ENCODE measurements around the gene NOTCH4.
"Not testable (repeated sequence)": the region's sequence is repeated elsewhere in the genome, so short reads cannot be mapped to it uniquely, and the experiment has no call there.

The NOTCH4 gene

GRCh38 chr6:32194388-32194787 is 29.5 kb downstream of the NOTCH4 start:
- no peak for DNase-seq (ENCODE audit: low read depth, low spot score)

DNA sequence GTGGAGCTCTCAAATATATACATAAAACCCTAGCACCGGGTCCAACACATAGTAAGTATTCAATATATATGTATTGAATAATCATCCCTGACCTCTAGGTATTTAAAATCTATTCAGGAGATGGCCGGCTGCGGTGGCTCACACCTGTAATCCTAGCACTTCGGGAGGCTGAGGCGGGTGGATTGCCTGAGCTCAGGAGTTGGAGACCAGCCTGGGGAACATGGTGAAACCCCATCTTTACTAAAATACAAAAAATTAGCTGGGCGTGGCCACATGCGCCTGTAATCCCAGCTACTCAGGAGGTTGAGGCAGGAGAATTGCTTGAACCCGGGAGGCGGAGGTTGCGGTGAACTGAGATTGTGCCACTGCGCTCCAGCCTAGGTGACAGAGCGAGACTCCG is 30.8 kb downstream of the NOTCH4 start:
- DNase-seq (ENCODE audit: low read depth, low spot score): not testable (repeated sequence)

DNA sequence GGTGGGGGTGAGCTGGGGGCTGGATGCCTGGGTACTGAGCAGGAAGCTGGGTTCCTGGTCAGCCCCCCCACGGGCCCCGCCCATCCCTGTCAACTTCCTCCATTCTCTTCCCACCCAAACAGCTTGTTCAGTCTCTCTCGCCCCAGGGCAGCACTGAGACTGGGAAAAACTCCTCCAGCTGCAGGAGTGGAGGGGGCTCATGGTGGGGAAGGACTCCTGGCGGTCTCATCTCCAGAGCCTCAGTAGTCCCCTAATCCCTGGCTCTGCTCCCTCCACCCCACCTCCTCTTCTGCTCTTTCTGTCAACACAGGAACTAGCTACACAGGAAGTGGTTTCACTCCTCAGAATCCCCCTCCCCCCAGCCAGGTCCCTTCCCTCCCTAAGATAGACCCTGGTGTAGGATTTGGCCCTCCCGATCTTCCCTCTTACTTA is 31.2 kb downstream of the NOTCH4 start, which contains the start of gene GPSM3:
Gene GPSM3, minus strand, starts transcription at position 36 of the 432 bp plus-strand sequence. CDS start 130 bp downstream, outside the sequence.
- DNase-seq (ENCODE audit: low read depth, low spot score): no peak

DNA sequence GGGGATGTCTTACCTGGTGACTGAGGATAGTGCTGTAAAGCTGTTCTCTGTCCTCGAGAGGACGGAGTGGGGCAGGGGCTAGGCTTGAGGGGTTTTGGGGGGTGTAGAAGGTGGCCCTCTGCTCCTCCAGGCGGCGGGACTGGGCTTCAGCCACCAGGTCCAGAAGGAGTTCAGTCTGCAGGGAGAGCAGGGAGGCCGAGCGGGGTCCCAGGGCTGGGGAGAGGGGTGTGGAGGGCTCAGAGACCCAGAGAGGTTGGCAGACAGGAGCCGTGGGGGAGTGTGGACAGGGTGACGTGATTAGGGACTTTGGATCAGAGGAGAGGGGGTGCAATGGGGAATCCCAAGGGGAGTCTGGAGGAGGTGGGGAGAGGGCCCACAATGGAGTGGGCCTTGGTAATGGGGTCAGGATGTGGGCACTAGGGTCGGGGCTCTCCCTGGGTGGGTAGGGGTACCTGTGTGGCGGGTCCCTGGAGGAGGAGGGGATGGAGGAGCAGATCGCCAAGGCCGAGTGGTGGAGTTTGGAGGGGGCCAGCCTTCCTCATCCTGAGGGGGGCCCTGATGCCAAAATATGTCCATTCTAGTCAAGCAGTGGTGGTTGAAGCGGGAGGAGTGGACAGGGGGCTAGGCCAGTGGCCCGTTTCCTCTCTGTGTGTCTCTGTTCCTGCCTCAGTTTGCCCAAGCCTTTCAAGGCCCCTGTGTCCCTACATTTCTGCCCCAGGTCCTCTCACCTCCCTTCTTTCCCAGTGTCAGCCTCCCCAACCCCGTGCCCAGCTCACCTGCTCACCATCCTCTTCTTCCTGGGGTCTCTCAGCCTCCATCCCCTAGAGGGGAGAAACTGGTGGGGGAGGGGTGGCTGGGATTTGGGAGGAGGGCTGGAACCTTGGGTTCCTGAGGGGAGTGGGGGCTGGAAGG is 31.9 kb downstream of the NOTCH4 start:
- no peak for DNase-seq (ENCODE audit: low read depth, low spot score)

- no peak for DNase-seq (ENCODE audit: low read depth, low spot score)
Observed at GRCh38 chr6:32190911-32191677, 32.8 kb downstream of the NOTCH4 start.

DNA sequence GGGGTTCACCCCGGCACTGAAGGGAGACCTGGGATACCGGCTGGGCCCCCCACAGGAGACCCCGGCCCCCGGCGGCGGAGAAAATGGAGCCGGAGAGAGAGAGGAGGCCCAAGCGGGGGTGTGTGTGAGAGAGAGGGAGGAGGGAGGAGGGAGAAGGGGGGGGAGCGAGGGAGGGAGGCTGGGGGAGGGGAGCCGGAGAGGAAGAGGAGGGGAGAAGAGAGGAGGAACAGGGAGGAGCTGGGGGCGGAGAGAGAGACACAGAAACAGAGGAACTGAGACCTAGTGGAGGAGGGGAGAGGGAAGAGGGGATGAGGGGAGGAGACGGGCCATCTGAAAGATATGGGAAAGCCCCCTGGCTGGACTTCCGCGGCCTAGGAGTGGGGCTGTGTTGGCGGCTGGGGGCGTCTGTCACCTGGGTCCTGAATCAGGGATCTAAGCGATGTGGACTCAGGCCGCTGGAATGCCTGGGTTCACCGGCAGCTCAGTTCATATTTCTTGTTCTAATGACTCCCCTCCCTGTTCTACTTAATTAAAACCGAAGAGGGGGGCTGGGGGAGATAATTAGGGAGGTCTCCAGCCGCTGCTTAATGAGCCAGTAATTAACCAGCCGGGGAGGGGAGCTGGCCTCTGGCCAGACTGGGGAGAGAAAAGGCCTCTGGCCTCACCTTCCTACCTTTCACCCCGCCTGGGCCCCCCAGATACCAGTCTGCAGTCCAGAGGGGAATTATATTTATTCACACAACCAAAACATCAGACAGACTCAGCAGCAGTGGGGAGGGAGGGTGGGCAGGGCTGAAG is 33.6 kb downstream of the NOTCH4 start, which contains the start of gene PBX2:
Gene PBX2, minus strand, starts transcription at position 149 of the 798 bp plus-strand sequence. CDS start 287 bp downstream, outside the sequence.
- peak; percentile 59 for DNase-seq (ENCODE audit: low read depth, low spot score)

DNA sequence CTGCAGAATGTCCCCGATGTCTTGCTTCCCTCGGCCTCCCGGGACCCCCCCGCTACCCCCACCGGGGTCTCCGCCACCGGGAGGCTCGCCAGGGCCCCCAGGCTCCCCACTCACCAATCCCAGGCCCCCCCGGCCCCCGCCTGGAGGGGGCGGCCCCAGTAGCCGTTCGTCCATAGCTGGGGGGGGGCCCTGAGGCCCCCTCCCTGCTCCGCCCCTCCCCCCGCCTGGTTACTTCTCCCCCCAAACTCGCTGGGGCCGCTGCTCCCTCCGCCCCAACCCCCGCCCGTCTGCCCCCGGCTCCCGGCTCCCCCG is 34.2 kb downstream of the NOTCH4 start:
- no peak for DNase-seq (ENCODE audit: low read depth, low spot score)

GRCh38 chr6:32189069-32189741 is 34.7 kb downstream of the NOTCH4 start:
- DNase-seq (ENCODE audit: low read depth, low spot score): no peak

DNA sequence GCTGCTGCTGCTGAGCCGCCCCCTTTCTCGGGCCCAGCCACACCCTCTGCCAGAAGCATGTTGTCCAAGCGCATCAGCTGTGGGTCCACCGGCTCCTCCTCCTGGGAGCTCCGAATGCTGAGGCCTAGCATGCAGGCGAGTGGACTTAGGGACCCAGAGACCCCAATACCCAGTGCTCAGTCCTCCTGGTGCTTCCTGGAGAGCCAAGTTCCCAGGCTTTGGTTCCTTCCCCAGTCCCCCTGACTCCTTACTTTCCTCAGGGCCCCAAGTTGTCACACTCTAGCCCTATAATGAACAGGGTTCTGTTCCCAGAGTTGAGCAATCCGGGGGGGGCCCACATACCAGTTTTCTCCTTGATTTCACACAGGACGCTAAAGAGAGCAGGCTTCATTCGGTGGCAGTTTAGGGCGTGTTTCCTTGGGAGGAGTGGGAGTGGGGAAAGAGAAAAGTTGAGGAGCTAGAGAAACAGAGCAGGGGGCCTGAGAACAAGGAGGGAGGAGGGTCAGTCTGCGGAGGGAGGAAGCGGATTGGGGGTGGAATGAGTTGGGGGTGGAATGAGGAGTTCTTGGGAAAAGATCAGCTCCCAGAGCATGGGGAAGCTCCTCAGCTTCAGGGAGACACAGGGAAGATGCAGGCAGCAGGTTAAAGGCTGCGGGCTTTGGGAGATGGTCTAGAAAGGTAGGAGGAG is 35.3 kb downstream of the NOTCH4 start:
- DNase-seq (ENCODE audit: low read depth, low spot score): no peak

DNA sequence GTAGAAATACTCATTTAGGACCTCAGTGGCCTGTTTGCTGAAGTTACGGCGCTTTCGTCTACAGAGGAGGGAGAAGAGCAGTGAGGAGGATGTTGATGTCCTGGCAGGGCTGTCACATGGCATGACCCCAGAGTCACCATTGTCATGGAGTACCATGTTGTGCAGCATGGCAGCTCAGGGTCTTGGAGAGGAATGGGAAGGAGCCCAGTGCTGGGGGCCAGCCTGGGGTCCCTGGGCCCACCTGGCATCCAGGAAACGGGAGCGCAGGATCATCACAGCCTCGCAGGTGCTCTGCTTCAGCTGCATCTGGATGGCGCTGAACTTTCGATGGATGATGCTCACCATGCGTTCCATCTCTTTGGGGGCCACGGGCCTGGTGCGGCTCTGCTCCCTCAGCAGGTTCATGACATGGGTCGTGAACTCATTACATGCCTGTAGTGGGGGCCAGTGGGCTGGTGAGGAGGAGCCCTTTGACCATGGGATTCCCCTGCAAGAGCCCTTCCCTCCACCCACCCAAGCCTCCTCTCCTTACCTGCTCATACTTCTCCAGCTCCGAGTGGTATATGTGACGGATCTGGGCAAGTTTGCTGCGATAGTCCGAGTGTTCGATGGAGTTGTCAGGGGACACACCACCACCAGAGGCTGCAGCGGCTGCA is 36.0 kb downstream of the NOTCH4 start:
- DNase-seq (ENCODE audit: low read depth, low spot score): not testable (repeated sequence)

GRCh38 chr6:32187009-32187709 is 36.7 kb downstream of the NOTCH4 start:
- DNase-seq (ENCODE audit: low read depth, low spot score): no peak

- DNase-seq (ENCODE audit: low read depth, low spot score): not testable (repeated sequence)
Observed at GRCh38 chr6:32186151-32186840, 37.6 kb downstream of the NOTCH4 start.

GRCh38 chr6:32185681-32186131 is 38.2 kb downstream of the NOTCH4 start:
- not testable (repeated sequence) for DNase-seq (ENCODE audit: low read depth, low spot score)

DNA sequence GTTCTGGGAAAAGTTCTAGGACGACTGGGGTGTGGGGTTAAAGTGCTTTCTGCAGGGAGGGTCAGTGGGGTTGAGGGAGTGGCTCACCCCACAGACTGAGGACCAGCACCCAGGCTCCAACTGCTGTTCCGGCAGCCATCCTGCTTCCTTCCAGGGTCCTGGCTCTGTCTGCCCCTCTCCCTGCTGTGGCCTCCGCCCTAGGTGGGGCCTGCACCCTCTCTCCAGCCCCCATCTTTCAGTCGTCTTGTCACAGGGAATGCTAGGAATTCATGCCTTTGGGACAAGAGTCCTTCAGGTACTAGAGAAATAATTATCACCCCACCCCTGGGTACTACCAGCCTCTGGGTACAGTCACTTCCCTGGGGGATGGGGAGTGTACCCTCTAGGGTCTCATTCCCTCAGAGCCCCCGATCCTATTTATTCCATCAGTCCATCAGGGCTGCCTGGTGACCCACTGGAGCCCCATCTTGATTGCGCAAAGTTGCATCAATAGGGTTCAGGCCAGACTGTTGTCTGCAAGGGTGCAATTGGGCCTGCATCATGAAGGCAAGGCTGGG is 39.7 kb downstream of the NOTCH4 start, which contains the start of gene AGER:
Gene AGER, minus strand, starts transcription at position 170 of the 557 bp plus-strand sequence. Its CDS starts 31 bp downstream, at position 139.
- DNase-seq (ENCODE audit: low read depth, low spot score): no peak

GRCh38 chr6:32183483-32184083 is 40.3 kb downstream of the NOTCH4 start:
- no peak for DNase-seq (ENCODE audit: low read depth, low spot score)

DNA sequence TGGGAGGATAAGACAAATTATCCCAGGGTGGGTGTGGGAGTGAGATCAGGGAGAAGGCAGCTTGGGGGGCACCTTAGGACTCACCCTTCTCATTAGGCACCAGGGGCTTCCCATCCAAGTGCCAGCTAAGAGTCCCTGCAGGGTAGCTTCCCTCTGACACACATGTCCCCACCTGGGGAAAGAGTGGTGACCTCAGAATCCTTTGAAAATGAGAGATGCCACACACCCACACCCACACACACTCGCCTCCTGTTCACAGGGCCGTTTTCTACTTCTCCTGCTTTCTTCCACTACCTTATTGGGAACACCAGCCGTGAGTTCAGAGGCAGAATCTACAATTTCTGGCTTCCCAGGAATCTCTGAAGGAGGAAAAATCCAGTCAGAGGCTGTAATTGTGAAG is 40.8 kb downstream of the NOTCH4 start:
- no peak for DNase-seq (ENCODE audit: low read depth, low spot score)

DNA sequence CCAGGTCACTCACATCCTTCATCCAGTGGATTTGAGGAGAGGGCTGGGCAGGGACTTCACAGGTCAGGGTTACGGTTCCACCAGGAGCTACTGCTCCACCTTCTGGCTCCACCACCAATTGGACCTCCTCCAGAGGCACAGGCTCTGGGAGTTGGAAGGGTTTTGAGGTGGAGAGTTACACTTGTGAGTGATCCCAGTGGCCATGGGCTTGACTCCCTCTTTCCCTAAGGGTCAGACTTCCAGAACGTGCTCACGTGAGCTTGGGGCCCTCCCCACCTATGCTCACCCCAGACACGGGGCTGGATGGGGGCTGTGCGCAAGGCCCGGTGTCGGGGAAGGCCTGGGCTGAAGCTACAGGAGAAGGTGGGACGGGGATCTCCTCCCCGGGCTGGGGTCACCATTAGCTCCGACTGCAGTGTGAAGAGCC is 41.3 kb downstream of the NOTCH4 start:
- DNase-seq (ENCODE audit: low read depth, low spot score): no peak

Measured in activated naive CD8-positive, alpha-beta T cell treated with anti-CD3 and anti-CD28 coated beads, Interleukin-2, amount 50 U/mL, for 16 hours (primary cell).